ENCODE results near the gene DCBLD1. TPM values are rescaled to one million over a fixed set of nuclear protein-coding genes. Genes with fewer than 3 reads are reported as not detected.

DCBLD1 gene
- total and polyA plus RNA-seq, 2 donors (not counting 3 experiments of a cell fraction or from before 2014, with no cell fraction given) = 30.2 to 44.3 TPM

DNA sequence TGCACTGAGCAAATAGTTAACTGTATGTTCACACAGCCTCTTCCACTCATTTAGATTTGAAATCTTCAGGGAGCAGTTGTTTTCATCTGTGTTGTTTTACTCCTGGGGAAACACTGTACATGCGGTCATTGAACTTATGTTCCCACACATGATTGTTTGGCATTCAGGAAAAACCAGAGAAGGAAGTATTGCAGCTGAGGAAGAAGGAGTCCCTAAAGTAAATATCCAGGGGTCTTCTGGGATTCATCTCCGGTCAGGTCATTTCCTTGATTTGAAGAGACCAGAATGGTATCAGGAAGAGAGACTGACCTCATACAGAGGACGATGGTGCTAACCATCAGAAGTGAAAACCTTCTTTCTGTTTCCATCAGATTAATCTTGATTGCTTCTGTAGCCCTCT lies 52.5 kb downstream of the DCBLD1 start:
- no peaks in the 10 kb centered on the region for H3K9me3 ChIP-seq (replicated peaks; ENCODE audit: control insufficient read depth, insufficient read depth, low read length)
- H3K27ac ChIP-seq (ENCODE audit: insufficient read depth, low read depth, low read length) = peak overlapping the region; percentile 58
- ChIA-PET CTCF (interaction anchor here (1.5 to 1.6 kb wide), 2 partner anchors 24 to 85 kb away, joined by 7 to 10 read pairs; no protein-coding TSS in a partner anchor), POLR2A (no interaction called here)
- peak overlapping the region; percentile 60 for H3K4me2 ChIP-seq (ENCODE audit: insufficient read depth, low read length)
- no peaks in the 10 kb centered on the region for H3K9me1 ChIP-seq (replicated peaks; ENCODE audit: control insufficient read depth, extremely low read depth, insufficient read depth, low read length)
- BruUV-seq (replicated peaks) = no TSS peak
- H3K27me3 ChIP-seq (ENCODE audit: control insufficient read depth in 2 of 2, insufficient read depth in 2 of 2, low read length in 2 of 2) = no peaks in the 10 kb centered on the region
- DNase-seq (ENCODE audit: low read depth, low spot score) (peak; percentile 85), FAIRE-seq (peak; percentile 82)
- H4K20me1 ChIP-seq (replicated peaks; ENCODE audit: control insufficient read depth, extremely low read depth, insufficient read depth, low read length) = no peaks in the 10 kb centered on the region
- no peak overlapping the region for H3K9ac ChIP-seq (replicated peaks; ENCODE audit: extremely low read depth, insufficient read depth, low read length)
- intact Hi-C loops (cut with micrococcal nuclease) (loop anchor here (1.0 to 2.0 kb wide), 2 partner anchors 13 to 36 kb away; no protein-coding TSS in a partner anchor), dilution Hi-C loops (cut with MboI; ENCODE audit: extremely low pct_ligation_motif_present, low sequenced_read_pairs) (no loop called here)
- no peak overlapping the region for H2AFZ ChIP-seq (ENCODE audit: low read depth, low read length)
- H3K4me3 ChIP-seq (replicated peaks in 1 of 3; ENCODE audit: insufficient read depth in 1 of 3, low read depth in 1 of 3, low read length in 3 of 3) = no peak overlapping the region
- H3K36me3 ChIP-seq (ENCODE audit: control insufficient read depth in 2 of 2, extremely low read depth in 1 of 2, insufficient read depth in 2 of 2, low read length in 2 of 2) = peaks cover 9 to 28% of the 10 kb centered on the region in 2 experiments
- peaks cover 17% of the 10 kb centered on the region for H3K4me1 ChIP-seq (ENCODE audit: control insufficient read depth, extremely low read depth, insufficient read depth, low read length)
- TF ChIP-seq FOS (IDR thresholded peaks at IDR 0.05; ENCODE audit: borderline replicate concordance, insufficient read depth, low read length) (peak; percentile 28), GATA2 (IDR thresholded peaks at IDR 0.05; ENCODE audit: insufficient read depth, insufficient read length, low read depth, low read length) (peak; percentile 35), JUN (IDR thresholded peaks at IDR 0.05; ENCODE audit: borderline replicate concordance, insufficient read depth, insufficient read length, low read depth) (peak; percentile 16), EZH2 (IDR thresholded peaks at IDR 0.05; ENCODE audit: borderline replicate concordance, low read depth, low read length, severe bottlenecking) (no peak), POLR2AphosphoS5 (IDR thresholded peaks at IDR 0.05; ENCODE audit: insufficient read depth, low read depth, low read length) (peak; percentile 36)
- peaks cover 10% of the 10 kb centered on the region for H3K79me2 ChIP-seq (ENCODE audit: control insufficient read depth, insufficient read depth, low read length)

DNA sequence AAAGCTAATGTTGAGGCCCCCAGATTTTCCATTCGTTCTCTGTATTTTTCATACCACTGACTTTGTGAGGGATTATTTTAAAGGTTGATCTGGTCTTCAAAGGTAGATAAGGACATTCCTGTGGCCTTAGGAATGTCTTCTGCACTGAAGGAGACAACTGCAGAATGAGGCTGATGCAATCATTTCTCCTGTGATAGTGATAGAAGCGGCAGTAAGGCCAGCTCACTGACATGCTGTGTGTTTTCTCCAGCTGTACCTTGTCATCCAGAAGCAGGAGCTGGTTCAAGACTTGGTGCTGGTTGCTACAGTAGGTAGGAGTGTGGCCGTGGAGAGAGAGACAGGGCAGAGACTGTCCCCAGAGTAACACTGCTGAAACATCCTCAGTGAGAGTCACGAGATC lies 53.8 kb downstream of the DCBLD1 start:
- no peaks in the 10 kb centered on the region for H3K9me1 ChIP-seq (replicated peaks; ENCODE audit: control insufficient read depth, extremely low read depth, insufficient read depth, low read length)
- no peak overlapping the region for H3K9ac ChIP-seq (replicated peaks; ENCODE audit: extremely low read depth, insufficient read depth, low read length)
- H3K27ac ChIP-seq (ENCODE audit: insufficient read depth, low read depth, low read length) = no peak overlapping the region
- dilution Hi-C loops (cut with MboI; ENCODE audit: extremely low pct_ligation_motif_present, low sequenced_read_pairs) (no loop called here), intact Hi-C loops (cut with micrococcal nuclease) (no loop called here)
- no peaks in the 10 kb centered on the region for H3K9me3 ChIP-seq (replicated peaks; ENCODE audit: control insufficient read depth, insufficient read depth, low read length)
- H3K36me3 ChIP-seq (ENCODE audit: control insufficient read depth in 2 of 2, extremely low read depth in 1 of 2, insufficient read depth in 2 of 2, low read length in 2 of 2) = peaks cover 12 to 36% of the 10 kb centered on the region in 2 experiments
- ChIA-PET POLR2A (no interaction called here), CTCF (interaction anchor here (1.0 to 1.6 kb wide), 5 partner anchors 9 to 86 kb away, joined by 3 to 10 read pairs (median 5); no protein-coding TSS in a partner anchor)
- TF ChIP-seq, protein P1, sequence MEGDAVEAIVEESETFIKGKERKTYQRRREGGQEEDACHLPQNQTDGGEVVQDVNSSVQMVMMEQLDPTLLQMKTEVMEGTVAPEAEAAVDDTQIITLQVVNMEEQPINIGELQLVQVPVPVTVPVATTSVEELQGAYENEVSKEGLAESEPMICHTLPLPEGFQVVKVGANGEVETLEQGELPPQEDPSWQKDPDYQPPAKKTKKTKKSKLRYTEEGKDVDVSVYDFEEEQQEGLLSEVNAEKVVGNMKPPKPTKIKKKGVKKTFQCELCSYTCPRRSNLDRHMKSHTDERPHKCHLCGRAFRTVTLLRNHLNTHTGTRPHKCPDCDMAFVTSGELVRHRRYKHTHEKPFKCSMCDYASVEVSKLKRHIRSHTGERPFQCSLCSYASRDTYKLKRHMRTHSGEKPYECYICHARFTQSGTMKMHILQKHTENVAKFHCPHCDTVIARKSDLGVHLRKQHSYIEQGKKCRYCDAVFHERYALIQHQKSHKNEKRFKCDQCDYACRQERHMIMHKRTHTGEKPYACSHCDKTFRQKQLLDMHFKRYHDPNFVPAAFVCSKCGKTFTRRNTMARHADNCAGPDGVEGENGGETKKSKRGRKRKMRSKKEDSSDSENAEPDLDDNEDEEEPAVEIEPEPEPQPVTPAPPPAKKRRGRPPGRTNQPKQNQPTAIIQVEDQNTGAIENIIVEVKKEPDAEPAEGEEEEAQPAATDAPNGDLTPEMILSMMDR (IDR thresholded peaks at IDR 0.05; ENCODE audit: extremely low read depth in 1 of 2, insufficient read depth in 1 of 2, low read depth in 1 of 2, low read length in 2 of 2) = no peak
- TF ChIP-seq GATA2 (IDR thresholded peaks at IDR 0.05; ENCODE audit: insufficient read depth, insufficient read length, low read depth, low read length) (no peak), POLR2A (IDR thresholded peaks at IDR 0.05; ENCODE audit: low read depth, low read length) (no peak), FOS (IDR thresholded peaks at IDR 0.05; ENCODE audit: borderline replicate concordance, insufficient read depth, low read length) (no peak)
- FAIRE-seq (no peak), DNase-seq (ENCODE audit: low read depth, low spot score) (no peak)
- H4K20me1 ChIP-seq (replicated peaks; ENCODE audit: control insufficient read depth, extremely low read depth, insufficient read depth, low read length) = no peaks in the 10 kb centered on the region
- no peaks in the 10 kb centered on the region for H3K27me3 ChIP-seq (ENCODE audit: control insufficient read depth in 2 of 2, insufficient read depth in 2 of 2, low read length in 2 of 2)
- H2AFZ ChIP-seq (ENCODE audit: low read depth, low read length) = no peak overlapping the region
- no peak overlapping the region for H3K4me3 ChIP-seq (replicated peaks in 1 of 3; ENCODE audit: insufficient read depth in 1 of 3, low read depth in 1 of 3, low read length in 3 of 3)
- H3K4me2 ChIP-seq (ENCODE audit: insufficient read depth, low read length) = no peak overlapping the region
- H3K4me1 ChIP-seq (ENCODE audit: control insufficient read depth, extremely low read depth, insufficient read depth, low read length) = peaks cover 17% of the 10 kb centered on the region
- peaks cover 9% of the 10 kb centered on the region for H3K79me2 ChIP-seq (ENCODE audit: control insufficient read depth, insufficient read depth, low read length)
- no TSS peak for BruUV-seq (replicated peaks)

Measured in endothelial cell of umbilical vein (primary cell).